Nucleus accumbens (tissue), 56 donors: ENCODE measurements around the gene KRT4.

ENCODE experiments used
- DNase-seq, 56 donors: peaks; one replicate each; lab custom pipeline; 2025; lab: John Stamatoyannopoulos, UW

Gene KRT4

DNA sequence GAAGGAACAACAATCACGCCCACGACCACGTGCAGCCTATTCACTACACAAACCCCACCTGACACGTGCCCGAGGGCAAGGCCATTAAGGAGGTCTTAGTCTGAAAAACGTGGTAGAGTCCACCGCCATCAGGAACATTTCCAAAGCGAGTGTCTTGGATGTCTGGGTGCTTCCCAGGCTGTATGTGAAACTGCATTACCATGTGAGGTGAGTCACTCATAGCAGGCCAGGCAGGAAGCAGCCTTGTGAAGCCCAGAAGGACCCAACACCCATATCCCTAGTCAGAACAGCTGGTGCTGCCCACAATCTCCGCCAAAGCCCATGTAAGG lies 23.5 kb upstream of the KRT4 start:
- DNase-seq: no peak

DNA sequence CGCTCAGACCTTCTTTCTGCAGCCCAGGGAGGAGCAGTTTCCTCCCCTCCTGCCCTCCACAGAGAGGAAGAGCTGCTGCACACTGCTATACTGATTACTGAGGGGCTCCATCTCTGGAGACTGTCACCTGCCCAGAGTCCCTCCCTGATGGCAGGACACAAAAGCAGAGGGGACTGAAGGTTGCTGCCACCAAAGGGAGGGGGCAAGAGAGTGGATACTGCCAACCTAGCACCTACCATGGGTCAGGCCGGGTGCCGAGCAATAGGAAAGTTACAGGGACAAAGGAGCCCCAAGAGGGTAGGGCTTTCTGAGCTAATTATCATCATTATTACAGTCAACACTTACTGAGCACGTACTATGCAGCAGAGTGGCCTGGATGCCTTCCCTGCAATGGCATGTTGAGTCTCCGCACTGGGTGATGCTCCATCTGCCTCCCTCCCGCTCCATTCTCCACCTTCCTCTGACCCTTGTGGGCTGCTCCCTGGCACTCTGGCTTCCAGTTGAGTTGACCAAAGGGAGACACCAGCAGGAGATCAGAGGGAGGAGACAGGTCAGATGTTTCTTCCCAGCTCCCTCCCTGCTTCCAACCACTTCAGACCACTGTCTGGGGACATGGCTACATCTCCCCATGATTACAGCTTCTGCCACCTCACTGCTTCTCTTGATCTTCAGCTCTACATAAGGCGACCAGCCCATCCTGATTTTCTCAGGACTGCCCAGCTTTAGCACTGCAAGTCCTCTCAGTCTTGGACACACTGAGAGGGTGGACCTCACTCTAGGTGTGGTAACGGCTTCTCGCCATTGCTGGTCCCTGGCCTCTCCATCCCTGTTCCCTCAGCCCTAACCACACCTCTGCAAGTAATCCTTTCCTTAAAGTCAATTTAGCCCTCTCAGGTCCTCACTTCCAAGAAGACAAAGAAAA lies 22.8 kb upstream of the KRT4 start:
- DNase-seq: no peak

DNA sequence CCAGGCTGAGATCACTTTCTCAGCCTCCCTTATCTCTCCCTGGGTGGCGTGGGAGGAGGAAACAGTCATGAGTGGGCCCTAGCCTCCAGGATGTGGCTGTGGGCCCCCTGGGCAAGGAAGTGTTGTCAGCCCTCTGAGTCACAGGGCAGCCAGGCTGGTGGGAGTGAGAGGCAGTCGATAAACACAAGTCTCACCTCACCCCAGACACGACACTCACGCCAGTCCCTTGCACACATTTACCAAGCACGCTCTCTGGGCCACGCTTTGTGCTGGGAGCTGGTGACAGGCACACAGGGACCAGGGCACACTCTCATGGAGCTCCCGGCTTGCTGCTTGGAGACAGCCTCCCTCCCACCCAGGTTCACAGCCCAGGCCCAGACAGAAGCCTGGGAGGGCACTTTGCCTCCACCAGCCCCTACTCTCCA lies 22.1 kb upstream of the KRT4 start:
- DNase-seq: no peak

DNA sequence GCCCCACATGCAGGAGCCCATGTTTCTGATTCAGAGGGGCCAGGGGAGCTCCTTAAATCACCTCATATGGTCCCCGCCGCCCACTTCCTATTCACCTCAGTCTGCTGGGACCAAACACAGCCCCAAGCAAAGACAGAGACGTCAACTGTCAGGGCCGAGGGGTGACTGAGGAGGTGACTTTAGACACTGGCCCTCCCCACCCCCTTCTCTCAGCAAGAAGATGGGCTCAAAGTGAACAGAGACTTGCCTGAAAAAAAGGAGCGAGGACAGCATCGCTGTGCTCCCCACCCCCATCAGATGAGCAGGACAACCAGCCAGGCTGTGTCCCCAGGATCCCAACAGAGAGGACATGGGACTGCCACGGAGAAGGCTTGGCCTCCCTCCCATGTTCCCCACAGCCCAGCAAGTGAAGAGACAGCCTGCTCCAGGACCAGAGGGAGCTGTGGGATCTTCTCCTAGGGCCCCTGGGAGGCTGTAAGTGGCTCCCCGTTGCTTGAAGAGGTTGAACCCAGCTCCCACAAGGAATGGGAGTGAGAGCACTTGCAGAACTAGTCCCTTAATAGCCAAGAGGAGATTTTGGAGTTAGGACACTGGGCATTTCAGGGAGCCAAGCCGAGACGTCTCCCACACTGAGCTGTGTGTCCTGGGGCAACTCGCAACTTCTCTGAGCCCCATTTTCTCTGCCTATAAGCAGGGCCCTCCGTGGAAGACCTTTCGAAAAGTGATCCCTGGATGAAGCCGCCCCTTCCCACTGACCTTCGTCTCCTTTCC lies 21.5 kb upstream of the KRT4 start:
- DNase-seq: no peak

DNA sequence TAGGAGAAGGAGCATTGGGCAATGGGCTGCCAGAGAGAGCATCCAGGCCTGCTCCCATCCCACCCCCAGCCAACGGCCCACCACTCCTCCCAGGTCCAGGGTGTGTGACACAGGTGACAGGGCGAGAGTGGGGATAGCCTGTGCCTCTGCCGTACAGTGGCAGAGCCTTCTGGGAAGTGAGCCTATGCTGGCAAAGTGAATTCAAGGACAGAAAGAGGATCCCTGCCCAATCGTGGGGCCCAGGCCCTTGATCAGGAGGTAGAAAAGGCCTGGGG lies 20.7 kb upstream of the KRT4 start:
- no peak for DNase-seq

DNA sequence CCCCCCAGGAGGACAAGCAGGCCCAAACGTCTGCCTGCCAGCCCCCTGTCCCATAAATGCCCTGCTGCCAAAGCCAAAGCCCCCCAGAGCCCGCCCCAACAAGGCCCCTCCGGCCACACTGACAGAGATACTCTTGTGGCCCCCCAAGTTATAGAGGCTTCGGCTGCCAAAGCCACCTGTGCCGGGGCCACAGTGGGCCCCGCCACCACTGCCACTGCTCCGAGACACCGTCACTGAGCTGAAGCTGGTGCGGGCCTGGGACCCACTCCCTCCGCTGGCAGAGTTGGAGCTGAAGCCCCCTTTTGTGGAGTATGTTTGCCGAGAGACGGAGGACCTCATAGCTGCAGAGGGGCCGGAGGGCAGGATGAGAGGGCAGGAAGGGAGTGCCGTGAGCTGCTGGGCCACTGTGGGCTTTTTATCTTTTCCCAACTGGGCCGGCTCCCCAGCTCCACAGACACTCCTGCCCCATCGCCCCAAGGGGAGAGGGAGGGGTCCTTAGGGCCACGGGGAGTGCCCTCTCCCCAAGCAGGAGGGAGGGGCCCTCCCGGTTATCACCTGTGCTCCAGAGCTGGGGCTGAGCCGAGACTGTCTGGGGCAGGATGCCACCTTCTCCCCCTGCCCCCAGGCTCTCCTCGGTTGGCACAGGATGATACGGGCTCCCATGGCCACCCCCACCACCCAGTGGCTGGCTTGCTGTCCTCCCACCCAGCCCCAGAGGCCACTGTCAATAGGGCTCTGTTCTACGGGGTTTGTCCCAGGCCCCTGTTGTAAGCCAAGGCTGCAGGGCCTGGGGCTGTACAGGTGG lies 20.2 kb upstream of the KRT4 start, which contains the start of gene KRT79:
Gene KRT79, minus strand, starts transcription at position 390 of the 805 bp plus-strand sequence. Its CDS starts 51 bp downstream, at position 339.
- no peak for DNase-seq

DNA sequence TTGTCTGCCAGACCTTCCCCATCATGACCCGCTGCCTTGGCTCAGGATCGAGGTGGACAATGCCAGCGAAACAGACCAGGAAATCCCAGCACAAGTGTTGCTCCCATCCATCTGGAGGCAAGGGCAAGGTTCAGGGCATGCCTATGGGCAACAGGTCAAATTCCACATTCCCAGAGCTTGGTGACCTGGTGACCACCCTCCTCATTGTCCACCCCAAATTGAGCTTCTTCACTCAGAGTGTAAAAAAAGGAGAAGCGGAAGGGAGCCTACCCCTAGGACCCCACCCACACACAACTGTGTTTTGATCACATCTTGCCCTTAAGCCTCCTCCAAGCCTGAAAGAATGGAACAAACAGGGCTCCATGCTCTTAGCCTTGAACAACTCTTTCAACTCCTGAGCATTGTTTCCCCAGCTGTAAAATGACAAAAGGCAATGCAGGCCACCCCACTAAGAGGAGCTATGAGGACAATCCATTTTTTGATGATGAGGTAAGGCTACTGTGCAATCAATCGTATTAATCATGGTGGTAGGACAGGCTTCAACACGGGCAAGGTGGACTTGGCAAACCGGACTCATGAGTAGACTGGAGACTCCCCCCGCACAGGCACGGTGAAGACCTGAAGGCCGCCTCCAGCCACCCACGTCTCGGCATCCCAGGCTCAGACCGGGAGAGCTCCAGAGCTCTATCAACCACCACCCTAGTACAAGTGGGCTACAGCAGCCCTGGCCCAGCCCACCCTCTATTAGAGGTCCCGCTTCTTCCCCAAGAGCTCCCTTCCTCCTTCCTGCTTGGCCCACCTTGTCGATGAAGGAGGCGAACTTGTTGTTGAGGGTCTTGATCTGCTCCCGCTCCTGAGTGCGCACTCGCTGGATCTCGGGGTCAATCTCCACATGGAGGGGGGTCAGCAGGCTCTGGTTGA lies 19.3 kb upstream of the KRT4 start:
- DNase-seq: no peak

DNA sequence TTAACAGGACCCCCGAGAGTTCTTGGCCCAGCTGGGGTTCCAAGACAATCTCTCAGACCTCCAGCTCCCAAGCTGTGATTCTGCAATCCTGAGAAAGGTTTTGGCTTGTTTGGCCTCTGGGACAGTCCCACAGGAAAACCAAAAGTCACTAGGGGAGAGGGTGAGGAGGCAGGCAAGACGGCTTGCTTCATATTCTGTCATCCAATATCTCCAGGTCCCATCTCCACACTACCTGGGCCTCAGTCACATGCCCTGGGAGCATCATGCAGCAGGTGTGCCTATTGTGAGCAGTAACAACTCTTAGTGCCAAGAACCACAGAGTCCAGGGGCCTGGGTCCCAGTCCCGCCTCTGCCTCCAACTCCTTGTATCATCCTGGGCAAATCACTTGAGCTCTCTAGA lies 18.5 kb upstream of the KRT4 start:
- no peak for DNase-seq

DNA sequence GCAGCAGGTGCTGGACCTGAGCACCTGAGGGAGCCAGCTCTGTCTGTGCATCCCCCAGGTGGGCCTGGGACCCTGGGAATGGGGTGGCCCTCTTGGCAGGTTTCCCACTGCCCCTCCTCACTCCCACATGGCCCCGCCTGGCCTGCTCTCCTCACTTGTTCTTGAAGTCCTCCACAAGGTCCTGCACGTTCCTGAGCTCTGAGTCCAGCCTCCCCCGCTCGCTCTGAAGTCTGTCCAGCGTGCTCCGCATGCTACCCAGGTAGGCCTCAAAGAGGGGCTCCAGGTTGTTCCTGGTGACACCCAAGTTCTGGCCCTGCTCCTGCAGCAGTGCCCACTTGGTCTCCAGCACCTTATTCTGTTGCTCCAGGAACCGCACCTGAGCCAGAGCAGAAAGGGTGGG lies 17.3 kb upstream of the KRT4 start:
- DNase-seq: no peak

DNA sequence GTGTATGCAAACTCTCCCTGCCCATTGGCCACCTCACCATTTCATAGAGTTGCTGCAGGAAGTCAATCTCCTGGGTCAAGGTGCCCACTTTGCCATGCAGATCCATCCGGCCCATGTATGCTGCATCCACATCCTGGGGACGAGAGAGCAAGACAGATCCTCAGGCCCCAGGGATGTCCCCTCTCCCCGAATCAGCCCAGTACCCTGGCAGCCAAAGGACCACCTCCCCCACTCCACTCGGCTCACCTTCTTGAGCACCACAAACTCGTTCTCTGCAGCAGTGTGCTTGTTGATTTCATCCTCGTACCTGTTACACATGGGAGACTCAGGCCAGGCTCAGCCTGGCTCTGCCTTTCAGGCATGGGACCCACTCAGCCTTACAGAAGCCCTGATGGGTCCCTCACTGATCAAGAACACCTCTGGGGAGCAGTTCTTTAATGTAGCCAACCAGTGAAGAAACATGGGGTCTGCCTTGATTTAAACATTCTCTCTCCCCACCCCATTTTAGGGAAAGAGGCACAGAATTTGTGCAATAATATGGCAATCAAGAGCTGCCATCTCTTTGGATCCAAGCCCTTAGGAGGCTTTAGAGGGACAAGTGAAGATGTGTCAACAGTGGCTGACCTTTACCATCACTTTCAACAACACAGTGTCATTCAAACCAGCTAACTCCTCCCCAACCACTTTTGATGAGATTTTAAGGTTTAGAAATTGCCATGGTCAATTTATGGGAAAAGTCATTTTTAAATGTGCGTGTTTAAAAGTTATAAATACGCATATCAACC lies 16.3 kb upstream of the KRT4 start:
- no peak for DNase-seq

DNA sequence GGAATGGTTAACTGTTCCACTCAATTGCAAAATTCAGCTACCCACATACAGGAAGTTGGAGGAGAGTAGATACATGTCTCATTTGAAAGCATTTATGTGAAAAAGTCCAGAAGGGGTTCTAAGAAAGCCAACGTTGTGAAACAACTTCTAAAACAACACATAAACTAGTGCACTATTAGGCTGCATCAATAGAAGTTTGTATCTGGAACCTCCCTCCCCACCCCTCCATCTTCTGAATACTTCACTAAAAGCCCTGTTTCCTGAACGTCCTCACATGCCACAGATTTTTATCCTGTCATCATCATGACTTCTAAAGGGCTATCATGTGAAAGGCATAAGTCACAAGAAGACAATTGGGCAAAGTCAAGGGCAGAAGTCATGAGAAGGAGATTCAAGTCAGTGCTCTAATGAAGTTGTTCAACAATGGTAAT lies 14.7 kb upstream of the KRT4 start:
- no peak for DNase-seq

DNA sequence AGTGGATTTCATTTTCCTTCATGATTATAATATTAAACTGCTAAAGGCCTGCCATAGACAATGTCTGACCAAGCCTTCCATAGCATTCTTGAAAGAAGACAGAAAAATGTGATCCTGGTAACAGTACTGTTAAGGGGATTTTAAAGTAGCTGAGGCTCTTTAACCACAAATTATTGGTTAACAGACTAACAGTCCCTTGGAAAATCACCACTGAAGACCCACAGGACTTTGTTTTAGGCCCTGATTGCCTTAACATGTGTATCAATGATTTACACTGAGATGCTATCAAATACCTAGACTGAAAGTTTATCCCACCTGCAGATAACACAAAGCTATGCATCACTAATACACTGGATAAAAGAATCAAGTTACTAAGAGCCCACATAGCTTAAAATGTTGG lies 14.2 kb upstream of the KRT4 start:
- DNase-seq: no peak

DNA sequence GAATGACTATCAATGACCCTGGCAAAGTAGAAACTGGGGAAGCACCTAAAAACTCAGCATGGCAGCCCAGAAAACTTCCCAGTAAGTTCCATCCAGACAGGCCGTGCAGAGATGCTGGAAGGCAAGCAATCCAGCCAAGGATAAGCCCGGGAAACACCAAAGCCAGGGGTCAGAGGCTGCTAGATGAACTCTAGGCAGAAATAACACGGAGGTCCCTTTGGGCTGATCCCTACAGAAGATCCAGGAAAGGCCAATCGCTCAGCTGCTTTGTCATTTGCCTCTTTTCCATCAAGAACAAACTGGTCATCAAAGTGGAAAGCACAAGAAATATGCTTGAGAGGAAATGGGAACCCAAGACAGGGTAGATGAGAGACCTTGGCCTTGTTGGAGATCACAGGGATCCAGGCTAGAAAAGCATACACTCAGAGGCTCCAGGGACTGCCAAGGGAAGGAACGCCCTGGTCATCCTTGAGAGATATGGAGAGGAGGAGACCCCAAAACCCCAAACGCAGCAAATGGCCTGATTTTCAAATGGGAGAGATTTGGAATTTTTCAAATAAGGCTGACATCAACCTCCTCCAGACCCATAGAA lies 13.7 kb upstream of the KRT4 start:
- no peak for DNase-seq

DNA sequence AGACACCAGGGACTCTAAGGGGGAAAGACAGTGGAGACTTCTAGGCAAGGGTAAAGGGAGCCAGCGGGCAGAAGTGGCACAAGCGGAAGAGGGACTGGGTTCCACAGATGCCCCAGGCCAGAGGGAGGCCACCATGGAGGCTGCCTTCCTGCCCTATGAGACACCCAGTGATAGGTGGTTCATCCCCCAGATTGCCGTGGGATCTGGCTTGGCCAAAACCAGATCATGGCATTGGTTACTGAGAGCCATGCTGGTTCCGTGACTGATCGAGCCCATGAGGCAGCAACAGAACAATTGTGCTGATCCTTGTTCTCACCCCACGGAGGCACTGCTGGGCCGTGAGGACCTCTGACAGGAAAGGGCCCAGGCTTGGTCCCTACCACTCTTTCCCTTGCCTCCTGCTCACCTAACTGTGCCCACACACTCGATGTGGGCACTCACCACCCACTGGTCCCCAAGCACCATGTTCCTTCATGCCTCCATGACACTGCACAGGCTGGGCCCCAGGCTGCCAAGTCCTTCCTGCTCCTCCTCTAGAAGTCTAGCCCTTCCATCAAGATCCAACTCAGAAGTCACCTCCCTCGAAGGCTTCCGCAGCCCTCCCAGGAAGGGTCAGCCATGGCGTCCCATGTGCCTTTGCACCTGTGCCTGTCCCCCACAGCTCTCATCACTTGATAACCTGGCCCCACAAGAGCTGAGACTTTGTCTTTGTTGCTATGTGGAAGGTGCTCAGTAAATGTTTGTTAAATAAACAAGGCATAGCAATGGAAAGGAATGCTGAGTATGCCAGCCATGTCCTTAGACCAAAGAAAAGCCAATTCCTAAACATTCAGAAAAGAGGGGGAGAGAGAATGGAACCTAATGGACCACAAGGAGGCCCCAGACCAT lies 12.9 kb upstream of the KRT4 start:
- DNase-seq: no peak

DNA sequence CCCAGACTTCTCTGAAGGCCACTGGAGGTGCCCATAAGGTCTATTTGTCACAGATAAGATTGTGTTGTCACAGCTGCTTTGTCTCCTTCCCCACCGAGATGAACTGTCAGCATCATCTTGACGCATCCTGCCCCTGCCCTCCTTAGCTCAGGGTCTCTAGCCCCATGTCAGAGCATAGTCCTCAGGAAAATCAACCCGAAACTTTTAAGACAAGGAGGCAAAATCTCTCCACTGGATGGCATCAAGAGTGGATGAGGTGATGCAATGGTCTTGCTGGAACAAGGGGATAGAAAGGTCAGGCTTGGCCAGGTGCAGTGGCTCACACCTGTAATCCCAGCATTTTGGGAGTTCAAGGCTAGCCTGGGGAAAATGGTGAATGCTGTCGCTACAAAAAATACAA lies 12.0 kb upstream of the KRT4 start:
- no peak for DNase-seq

DNA sequence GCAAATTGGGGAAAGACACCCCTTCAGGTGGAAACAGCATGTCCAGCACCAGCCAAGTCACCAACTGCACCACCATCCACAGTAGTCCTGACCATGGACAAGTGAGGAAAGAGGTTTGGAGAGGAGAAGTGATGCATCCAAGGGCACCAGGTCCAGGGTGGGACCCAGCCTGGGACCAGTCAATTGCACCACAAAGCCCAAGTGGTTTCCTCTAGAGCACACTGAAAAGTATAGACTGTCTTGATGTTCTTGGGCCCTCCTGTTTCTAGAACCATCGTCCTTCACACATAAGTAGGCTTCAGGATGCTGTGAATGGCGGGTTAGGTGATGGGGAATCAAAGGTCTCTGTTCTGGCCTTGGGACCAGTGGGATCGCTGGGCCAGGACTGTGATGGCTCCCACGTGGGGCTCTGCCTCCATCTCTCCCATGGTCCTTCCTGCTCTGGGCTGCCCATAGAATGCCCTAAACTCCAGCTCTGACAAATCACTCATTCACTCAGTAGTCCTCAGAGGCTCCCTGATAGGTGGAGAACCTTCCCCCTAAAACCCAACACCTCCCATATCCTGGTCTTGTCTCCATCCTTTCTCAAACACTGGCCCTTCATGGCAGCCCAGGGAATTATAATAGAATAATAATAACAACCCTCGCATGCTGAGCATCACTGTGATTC lies 11.0 kb upstream of the KRT4 start:
- DNase-seq: no peak

DNA sequence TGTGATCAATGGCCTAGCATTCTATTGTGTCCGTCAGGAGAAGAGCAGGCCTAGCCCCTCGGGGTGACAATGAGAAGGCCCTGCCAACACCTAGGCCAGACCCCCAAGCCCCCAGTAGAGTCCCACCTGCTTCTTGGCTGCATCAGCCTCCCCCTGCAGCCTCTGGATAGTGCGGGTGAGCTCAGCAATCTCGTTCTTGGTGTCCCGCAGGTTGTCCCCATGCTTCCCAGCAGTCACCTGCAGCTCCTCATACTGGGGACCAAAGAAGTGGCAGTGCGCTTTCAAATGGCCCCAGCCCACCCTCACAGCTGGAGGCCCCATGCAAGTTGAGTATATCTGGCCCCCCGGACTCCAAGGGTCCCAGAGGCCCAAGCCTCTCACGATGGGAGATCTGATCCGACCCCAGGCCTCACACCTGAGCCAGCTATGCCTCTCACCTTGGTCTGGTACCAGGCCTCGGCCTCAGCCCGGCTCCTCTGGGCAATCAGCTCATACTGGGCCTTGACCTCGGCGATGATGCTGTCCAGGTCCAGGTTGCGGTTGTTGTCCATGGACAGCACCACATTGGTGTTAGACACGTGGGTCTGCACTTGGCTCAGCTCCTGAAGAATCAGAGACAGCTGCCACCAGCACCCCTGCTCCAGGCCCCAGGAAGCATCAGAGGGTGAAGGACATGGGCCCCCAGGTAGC lies 10.0 kb upstream of the KRT4 start:
- DNase-seq: no peak
